Esophagus (tissue), 2 donors: ENCODE results near the gene REN. TPM values are rescaled to one million over a fixed set of nuclear protein-coding genes. Genes with fewer than 3 reads are reported as not detected.

Experiments used
- H3K27ac ChIP-seq, 2 donors: one replicate each; pipeline ENCODE4 v1.5.1; 2013; ENCODE audit warnings: low read depth in 2 of 2, mild to moderate bottlenecking in 2 of 2, inconsistent platforms in 1 of 2, low read length in 1 of 2, moderate library complexity in 1 of 2
- H3K27me3 ChIP-seq, 2 donors: one replicate each; pipeline ENCODE4 v1.6.1; 2013; ENCODE audit warnings: low read length in 2 of 2, control low read depth in 1 of 2, mild to moderate bottlenecking in 1 of 2; ENCODE audit not compliant: insufficient read depth in 2 of 2, control insufficient read depth in 1 of 2
- H3K36me3 ChIP-seq, 2 donors: one replicate each; pipeline ENCODE4 v1.6.1; 2013; ENCODE audit warnings: low read length in 1 of 2; ENCODE audit not compliant: control insufficient read depth in 2 of 2, insufficient read depth in 2 of 2
- H3K4me1 ChIP-seq, 2 donors: one replicate each; pipeline ENCODE4 v1.6.1; 2013; ENCODE audit warnings: low read length in 1 of 2; ENCODE audit not compliant: control insufficient read depth in 2 of 2, insufficient read depth in 2 of 2
- H3K4me3 ChIP-seq, 2 donors: one replicate each; pipeline ENCODE4 v1.5.1; 2013; ENCODE audit warnings: low read length in 2 of 2, mild to moderate bottlenecking in 2 of 2, low read depth in 1 of 2, moderate library complexity in 1 of 2
- H3K9me3 ChIP-seq, 2 donors: one replicate each; pipeline ENCODE4 v1.6.1; 2013; ENCODE audit warnings: mild to moderate bottlenecking in 2 of 2, low read depth in 1 of 2, low read length in 1 of 2, moderate library complexity in 1 of 2; ENCODE audit not compliant: control insufficient read depth in 2 of 2, insufficient read depth in 1 of 2
- WGBS, 2 donors: extraction: QIAGEN DNeasy Blood & Tissue Kit; methylation state at CpG; one replicate each; pipeline ENCODE4 v1.1.7; 2013; 5-methylcytosine and 5-hydroxymethylcytosine counted together
- polyA plus RNA-seq, 2 donors: library from polyadenylated mRNA; stranded (reverse); fragments of 200-250 nt; gene quantifications; one replicate each; pipeline ENCODE4 v1.2.3, GENCODE V29; 2013
- donor health status: healthy with polysubstance abuse.
- donor health status: Bipolar disorder and iron deficiency.

REN gene
- polyA plus RNA-seq, 2 donors: 0.18 to 0.27 TPM

DNA sequence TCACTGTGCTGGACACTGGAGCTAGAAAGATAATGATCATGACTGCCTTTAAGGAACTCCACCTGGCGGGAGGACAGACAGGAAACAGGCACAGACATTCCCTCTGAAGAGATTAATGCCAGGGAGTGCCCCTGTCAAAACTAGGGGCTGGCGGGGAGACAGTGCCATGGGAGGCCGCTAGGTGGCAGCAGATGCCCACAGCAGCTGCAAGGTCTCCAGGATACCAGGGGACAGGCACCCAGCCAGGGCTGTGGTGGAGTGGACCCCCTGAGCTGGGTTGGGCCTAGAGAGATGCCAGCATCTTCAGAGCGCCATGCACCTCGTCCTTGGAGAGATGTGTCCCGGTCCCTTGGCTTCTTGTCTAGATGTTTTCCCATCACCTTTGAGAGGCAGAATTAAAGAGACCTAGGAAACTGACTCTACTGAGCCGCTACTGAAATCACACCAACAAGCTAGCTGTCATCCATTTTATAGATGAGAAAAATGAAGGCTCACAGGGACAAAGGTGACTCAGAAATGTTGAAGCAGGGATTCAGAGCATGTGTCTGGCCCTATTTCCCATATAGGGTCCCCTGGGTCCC lies 3.6 kb downstream of the REN start:
- WGBS, 2 donors: 13 to 15% methylated on average over 7 of the region's 7 CpGs
- no peaks in the 10 kb centered on the region for H3K9me3 ChIP-seq

GRCh38 chr1:204161609-204162493 lies 4.3 kb downstream of the REN start:
- no peak overlapping the region for H3K4me3 ChIP-seq
- no peaks in the 10 kb centered on the region for H3K9me3 ChIP-seq
- H3K36me3 ChIP-seq: no peaks in the 10 kb centered on the region
- H3K27me3 ChIP-seq: no peaks in the 10 kb centered on the region
- no peak overlapping the region for H3K27ac ChIP-seq
- 54 to 58% methylated on average over 14 of the region's 14 CpGs for WGBS, 2 donors
- H3K4me1 ChIP-seq: peaks cover 0 to 2% of the 10 kb centered on the region in 2 donors

More for the DNA sequence above, 3.6 kb downstream of the REN start:
- Histone ChIP-seq H3K27ac (no peak overlapping the region), H3K4me1 (peaks cover 0 to 2% of the 10 kb centered on the region in 2 donors), H3K36me3 (no peaks in the 10 kb centered on the region), H3K4me3 (no peak overlapping the region), H3K27me3 (no peaks in the 10 kb centered on the region)

DNA sequence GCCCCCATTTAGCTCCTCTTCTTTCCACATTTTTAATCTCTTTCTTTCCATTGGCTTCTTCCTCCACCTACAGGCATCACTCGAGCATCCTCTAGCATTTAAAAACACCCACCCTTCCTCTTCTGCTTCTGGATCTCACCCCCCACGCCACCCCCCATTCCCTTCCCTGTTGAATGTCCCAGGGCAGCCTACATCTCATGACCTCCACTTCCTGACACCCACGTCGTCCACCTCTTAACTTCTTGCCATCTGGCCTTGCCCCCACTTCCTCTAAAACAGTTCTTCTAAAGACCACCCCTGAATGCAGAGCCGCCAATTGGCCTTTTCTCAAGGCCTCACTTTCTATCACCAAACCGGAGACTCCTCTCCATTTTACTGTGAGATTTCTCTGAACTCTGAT lies 8.2 kb downstream of the REN start:
- Histone ChIP-seq H3K27ac (no peak overlapping the region), H3K4me1 (peaks cover 3 to 17% of the 10 kb centered on the region in 2 donors), H3K27me3 (no peaks in the 10 kb centered on the region), H3K4me3 (no peak overlapping the region), H3K9me3 (no peaks in the 10 kb centered on the region), H3K36me3 (no peaks in the 10 kb centered on the region)
- WGBS, 2 donors: 68 to 71% methylated on average over 6 of the region's 6 CpGs

DNA sequence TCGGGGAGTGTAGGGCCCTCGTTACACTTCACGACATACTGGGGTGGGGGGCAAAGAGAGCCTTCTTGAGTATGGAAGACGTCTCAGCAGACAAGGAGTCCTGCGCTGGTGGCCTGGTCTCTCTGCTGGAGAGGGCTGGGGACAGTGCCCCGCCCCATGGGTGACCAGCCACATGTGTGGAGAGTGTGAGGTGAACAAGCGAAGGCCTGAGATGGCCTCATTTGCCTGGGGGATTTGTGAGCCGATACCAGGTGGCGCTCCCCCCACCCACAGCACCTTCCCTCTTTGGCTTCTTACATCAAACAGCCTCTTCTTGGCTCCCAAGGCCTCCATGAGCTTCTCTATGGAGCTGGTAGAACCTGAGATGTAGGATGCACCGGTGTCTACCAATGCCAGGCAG lies 10.3 kb downstream of the REN start:
- Histone ChIP-seq H3K9me3 (no peaks in the 10 kb centered on the region), H3K27me3 (no peaks in the 10 kb centered on the region), H3K4me1 (peaks cover 11 to 25% of the 10 kb centered on the region in 2 donors), H3K36me3 (no peaks in the 10 kb centered on the region), H3K4me3 (no peak overlapping the region), H3K27ac (no peak overlapping the region)
- WGBS, 2 donors: 90% methylated on average over 10 of the region's 10 CpGs

GRCh38 chr1:204154568-204155255 lies 11.4 kb downstream of the REN start:
- Histone ChIP-seq H3K4me3 (no peak overlapping the region), H3K4me1 (peaks cover 11 to 32% of the 10 kb centered on the region in 2 donors), H3K27ac (peak overlapping the region; percentile 48 to 72), H3K27me3 (no peaks in the 10 kb centered on the region), H3K9me3 (no peaks in the 10 kb centered on the region), H3K36me3 (no peaks in the 10 kb centered on the region)
- 69 to 74% methylated on average over 15 of the region's 15 CpGs for WGBS, 2 donors

GRCh38 chr1:204153667-204154066 lies 12.5 kb downstream of the REN start:
- H3K9me3 ChIP-seq: no peaks in the 10 kb centered on the region
- no peak overlapping the region for H3K4me3 ChIP-seq
- 88 to 93% methylated on average over 5 of the region's 5 CpGs for WGBS, 2 donors
- H3K27ac ChIP-seq: peak overlapping the region in 1 of 2 donors; percentile 72
- H3K4me1 ChIP-seq: peaks cover 11 to 32% of the 10 kb centered on the region in 2 donors
- H3K36me3 ChIP-seq: no peaks in the 10 kb centered on the region
- no peaks in the 10 kb centered on the region for H3K27me3 ChIP-seq

DNA sequence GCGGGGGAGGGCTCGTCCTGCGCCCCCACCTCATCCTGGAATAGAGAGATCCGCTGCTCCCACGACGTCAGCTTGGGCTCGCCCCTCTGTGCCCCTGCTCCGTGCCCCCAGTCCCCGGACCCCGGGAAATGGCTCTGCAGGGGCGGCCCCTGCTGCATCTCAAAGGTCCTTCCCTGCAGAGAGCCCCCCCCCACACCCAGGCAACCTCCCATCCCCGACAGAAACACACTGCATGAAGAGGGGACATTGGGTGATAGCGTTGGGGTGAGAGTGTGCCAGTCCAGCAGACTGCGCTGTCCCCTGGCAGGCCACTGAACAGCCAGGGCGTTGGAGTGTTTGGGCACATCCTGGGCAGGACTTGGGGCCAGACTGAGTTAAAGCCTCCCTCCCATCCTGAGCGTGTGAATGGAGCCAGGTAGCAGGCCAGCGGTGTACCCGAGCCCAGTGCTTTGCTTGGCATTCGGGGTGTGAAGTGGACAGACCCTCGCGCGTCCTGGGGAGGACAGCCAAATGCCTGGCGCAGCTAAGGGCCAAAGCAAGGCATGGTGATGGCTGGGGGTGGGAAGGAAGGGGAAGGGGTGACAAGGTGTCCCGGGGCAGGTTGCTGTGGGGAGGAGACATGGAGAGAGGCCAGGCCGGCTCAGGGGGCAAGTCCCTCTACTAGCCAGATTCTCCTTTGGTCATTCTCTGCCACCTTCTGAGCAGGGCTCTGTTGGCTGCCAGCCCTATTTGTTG lies 13.7 kb downstream of the REN start:
- Histone ChIP-seq H3K9me3 (no peaks in the 10 kb centered on the region), H3K27ac (peak overlapping the region; percentile 23 to 72), H3K4me1 (peaks cover 11 to 30% of the 10 kb centered on the region in 2 donors), H3K36me3 (no peaks in the 10 kb centered on the region), H3K4me3 (peak overlapping the region; percentile 66 to 68), H3K27me3 (no peaks in the 10 kb centered on the region)
- 29 to 34% methylated on average over 22 to 25 of the region's 25 CpGs for WGBS, 2 donors

- no peaks in the 10 kb centered on the region for H3K36me3 ChIP-seq
- H3K27ac ChIP-seq: peak within 1 kb of the TSS; percentile 34 to 72
- H3K4me1 ChIP-seq: peaks cover 11 to 30% of the 10 kb centered on the region in 2 donors
- no peaks in the 10 kb centered on the region for H3K9me3 ChIP-seq
- H3K27me3 ChIP-seq: no peaks in the 10 kb centered on the region
- H3K4me3 ChIP-seq: peak within 1 kb of the TSS; percentile 66 to 68
- WGBS, 2 donors: 1 to 2% methylated on average over 44 to 94 of the region's 94 CpGs
Measured at GRCh38 chr1:204151552-204152309, 14.4 kb downstream of the REN start, which contains the start of gene ETNK2. ETNK2 (minus strand) TSS chr1:204152044; CDS start chr1:204151852, 192 bp downstream.
